Midbrain (tissue), 1 donor: ENCODE results near the gene DMRTB1.
"Not testable (repeated sequence)": the region's sequence is repeated elsewhere in the genome, so short reads cannot be mapped to it uniquely, and the experiment has no call there.

Source experiments
- DNase-seq: peaks from one replicate; lab custom pipeline; 2025; lab: John Stamatoyannopoulos, UW

DMRTB1 gene

DNA sequence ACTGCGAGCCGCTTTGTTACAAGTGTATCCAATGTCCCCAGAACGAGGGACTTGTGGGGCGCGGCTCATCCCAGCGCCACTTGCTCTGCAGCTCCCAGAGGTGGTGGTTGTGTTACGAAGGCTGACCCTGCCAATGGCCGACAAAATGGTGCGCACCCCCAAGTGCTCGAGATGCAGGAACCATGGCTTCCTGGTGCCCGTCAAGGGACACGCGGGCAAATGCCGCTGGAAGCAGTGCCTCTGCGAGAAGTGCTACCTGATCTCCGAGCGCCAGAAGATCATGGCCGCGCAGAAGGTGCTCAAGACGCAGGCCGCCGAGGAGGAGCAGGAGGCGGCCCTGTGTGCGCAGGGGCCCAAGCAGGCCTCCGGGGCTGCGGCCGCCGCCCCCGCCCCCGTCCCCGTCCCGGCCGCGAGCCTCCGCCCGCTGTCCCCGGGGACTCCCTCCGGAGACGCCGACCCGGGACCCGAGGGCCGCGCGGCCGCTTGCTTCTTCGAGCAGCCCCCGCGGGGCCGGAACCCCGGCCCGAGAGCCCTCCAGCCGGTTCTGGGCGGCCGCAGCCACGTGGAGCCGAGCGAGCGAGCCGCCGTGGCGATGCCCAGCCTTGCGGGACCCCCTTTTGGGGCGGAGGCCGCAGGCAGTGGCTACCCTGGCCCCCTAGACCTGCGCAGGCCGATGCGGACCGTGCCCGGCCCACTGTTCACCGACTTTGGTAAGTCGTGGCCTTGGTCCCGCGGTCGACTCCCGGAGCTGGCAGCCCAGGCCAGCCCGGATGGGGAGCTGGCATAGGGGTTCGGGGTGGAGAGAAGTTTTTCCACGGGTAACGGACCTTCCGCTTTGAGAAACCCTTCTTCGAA is at the start of gene DMRTB1:
Gene DMRTB1, plus strand, starts transcription at position 79 of the 855 bp plus-strand sequence. Its CDS starts 55 bp downstream, at position 134.
- no peak for DNase-seq

DNA sequence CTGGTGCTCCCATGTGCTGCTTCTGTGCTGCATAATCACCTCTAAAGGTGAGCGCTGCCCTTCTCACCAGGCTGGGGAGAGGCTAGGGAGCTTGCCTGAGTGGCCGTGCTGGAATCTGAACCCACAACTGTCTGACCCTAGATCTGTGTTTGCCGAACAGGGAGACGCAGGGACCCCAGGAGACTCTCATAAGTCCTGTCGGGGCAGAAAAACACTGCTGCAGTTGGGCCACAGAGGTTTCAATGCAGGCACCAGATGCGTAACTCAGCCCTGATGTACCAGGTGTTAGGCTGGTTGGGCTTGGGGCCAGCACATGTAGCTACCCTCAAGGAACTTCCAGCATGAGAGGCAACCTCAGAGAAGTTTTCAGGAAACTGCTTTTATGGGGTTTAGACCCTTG is 49.5 kb upstream of the DMRTB1 start:
- DNase-seq, result no peak

DNA sequence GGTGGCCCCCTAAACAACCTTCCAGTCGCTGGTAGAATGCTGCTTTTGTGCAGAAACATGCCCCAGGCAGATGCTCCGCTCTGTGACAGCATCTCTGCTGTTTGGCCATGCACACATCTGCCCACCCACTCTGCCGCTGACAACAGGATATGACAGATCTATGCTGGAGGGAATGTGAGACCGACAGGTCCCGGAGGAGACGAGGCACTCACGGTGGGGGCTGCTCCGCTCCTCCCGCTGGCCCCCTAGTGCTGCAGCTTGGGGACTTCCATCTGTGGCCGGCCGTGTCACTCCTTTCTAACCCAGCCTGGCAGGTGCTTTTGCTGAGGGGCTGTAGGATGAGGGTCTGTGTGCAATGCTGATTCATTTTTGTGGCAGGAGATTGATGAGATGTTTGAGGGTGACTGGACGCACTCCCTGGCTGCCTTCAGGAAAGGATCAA is 49.1 kb upstream of the DMRTB1 start:
- no peak for DNase-seq

DNA sequence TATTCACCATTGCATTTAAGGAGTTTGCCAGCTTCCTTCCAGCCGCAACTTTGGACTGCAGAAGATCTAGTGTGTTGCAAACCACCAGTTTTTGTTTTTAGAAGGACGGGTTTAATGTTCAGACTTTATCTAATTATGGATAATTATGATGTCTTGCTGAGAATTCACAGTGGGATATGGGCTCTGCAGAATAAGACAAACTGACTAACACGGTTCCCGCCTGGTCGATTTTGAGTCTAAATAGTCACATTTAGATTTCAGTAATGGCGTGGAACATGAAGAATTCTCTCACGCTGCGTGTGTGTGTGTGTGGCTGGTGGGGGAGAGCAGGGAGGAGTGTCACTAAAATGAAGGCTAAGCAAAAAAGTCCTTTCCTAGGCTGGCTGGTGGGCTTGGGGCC is 48.5 kb upstream of the DMRTB1 start:
- DNase-seq, result no peak

DNA sequence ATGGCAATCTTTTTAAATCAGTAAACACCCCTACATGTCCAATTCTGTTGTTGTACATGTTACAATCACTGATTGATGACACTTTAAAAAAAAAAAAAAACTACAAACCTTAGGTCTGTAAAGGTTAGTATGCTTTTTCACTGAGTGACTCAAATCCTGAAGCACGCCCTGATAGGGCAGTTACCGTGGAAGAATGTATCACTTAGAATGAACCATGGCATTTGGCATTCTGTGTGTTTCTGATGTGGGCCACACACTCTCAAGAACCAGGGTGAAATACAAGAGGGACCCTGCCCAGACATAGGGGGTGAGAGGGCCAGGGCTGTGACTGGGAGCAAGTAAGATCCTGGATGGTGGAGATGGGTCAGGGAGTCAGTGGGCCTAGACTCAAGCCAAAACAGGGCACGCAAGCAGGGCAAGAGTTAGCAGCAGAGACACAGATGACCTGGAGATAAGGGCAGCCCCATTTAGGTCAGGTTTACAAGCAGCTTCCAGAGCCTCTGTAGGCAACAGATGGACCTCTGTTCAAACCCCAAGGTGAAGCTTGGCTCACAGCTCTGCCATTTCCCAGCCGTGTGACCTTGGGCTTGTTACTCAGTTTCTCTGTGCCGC is 47.6 kb upstream of the DMRTB1 start:
- no peak for DNase-seq

DNA sequence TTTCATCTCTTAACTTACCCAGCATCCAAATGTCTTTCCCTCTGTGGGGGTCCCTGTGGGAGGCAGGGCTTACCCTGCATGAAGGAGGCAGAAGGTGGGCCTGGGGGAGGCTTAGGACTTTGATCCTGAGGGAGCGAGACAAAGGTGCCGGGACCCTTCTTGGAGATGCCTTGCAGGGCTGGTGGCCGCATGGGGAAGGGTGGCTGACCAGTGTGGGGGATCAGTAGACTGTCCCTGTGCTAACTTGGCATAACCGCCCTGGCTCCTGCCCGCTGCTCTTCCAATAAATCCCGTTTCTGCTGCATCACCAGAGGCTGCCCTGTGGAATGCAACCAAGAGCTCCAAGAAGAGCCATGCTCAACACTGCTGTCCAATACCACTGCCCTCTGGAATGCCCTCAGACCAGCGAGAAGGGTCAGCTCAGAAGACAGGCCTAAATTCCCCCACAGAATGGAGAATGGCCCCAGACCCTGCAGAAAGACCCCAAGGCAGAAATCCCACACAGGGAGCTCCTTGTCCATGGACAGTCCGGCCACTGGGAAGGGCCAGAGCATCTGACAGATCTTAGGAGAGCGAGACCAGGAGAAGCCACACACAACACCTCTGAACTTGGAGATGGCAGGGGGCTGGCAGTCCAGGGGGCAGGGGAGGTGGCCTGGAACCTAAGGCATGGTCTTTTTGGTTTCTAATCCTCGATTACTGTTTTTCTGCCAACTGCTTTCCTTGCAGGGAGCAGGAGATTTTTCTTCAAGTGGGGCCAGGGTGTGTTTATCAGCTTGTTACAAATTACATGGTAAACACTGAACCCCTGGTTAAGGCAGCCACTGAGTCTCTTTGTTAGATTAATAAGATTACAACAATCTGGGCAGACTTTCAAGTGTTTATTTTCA is 46.7 kb upstream of the DMRTB1 start:
- DNase-seq, result no peak

DNA sequence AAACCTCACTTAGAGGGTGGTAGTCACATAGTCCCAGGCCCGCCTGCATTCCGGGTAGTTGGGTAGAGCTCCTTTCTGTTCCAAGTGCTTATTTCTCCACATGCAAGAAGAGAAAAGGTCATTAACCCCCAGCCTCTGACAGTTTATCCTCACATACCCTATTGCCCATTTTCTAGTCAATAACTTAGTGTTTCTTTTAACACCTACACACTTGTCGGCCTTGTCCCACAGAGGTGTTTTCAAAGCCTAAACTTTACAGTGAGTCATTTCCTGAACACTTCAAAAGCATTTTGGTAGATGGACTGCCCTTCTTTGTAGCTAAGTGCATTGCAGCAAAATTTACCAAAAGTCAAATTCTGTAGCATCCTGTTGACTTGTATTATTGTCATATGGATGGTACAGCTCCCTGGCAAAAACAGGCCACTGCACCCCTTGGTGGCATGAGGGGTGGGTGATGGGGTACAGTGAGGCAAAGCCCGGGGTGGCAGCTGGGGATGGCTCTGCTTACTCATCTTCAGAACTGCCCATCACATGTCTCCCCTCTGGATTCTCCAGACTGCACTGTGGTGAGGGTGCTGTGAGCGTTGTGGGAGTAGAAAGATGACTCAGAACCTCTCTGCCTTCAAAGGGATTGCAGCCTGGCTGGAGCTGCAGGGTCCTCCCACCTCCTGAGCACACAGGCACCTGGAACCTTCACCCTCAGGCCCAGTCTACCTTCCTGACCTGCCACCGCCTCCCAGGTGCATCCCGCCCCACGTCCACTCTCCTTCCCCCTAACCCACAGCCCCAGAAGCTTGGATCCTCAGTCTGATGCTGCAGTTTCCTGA is 45.8 kb upstream of the DMRTB1 start:
- no peak for DNase-seq

DNA sequence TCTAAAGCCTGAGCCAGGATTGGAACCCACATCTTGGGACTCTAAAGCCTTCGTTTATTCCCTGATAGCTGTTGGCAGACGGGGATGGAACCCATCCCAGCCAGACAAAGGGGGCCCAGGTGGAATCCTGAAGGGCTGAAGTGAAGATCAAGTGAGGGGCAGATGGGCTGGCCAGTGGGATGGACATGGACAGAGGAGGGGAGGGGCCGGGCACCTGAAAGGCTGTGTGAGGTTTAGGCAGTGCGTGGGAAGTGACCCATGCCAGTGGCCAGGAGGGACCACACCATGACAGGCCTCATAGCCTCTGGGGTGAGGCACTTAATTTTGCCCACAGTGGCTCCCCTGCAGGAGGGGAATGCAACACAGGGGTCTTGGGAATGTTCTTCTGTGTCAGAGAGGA is 44.6 kb upstream of the DMRTB1 start:
- DNase-seq, result no peak

DNA sequence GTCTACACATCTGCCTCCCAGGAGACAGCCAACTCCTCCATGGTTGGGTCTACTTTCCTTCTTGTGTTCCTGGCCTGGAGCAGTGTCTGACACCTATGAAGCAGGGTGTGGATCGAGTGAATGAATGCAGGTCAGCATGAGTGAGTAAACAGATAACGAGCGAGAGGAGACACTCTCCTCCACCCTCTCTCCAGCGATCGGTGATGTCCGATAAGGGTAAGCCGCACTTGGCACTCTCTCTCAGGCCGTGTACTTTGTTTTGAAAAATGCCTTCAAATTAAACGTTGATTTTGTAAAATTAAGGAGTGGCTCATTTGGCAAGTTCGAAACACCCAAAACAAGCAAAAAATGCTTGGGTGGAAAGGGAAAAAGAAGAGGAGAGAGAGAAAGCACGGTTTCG is 43.8 kb upstream of the DMRTB1 start:
- DNase-seq, result no peak

DNA sequence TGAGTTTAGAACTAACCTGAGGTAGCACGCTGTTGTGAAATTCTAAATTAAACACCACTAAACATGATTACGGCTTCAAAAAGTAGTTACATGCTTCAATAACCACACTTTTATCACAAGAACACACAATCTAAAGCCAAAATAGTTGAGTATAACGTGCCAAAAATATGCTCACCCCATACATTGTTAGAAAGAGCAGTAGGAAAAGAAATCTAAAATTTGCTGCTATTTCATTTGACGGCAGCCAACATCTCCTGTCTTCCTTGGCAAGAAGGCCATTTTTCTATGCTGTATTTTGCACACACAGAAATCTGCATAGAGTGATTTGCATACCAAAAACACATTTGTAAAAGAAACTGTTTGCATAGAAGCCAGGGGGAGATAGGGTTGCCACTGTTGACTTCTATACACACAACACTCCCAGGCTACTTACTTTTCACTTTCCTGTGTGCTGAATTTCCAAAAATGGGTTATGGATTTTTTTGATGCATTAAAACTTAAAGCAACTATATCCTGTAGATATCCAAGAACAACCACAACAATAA is 42.9 kb upstream of the DMRTB1 start:
- DNase-seq, result no peak

DNA sequence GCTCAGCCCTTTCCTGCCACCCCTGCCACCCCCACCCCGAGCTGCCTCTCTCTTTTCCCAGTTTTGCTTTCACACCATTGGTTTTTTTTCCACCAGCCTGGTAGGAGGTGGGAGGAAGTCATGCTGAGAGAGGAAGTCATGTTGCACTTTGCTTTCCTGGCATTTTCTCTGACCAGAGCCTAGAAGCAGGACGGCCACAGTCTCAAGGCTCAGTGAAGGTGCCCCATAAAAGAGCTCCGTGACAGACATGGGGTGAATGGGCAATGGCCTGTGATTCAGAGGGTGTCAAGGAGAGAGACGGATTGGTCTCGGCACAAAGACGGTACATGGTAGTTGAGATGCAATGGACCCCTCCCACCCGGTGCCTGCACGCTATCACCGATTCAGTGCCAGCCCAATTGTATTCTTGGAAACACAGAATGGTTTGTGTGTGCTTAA is 42.1 kb upstream of the DMRTB1 start:
- DNase-seq, result no peak

DNA sequence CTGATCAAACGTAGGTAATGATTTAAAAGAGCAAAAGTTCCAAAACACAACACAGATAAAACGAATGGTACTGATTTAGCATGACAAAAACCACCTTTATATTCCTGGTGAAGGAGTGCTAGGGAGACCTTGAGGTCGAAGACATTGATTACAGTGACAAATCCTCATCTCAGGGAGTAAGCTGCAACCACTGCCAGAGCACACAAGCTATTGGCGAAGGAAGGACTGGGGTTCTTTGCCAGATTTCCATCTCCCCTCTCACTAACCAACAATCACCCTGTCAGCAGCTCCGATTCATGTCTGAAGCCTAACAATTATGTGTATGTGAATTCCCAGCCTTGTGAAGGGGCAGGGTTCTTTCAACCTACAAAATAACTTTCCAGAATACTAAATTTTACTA is 40.2 kb upstream of the DMRTB1 start:
- no peak for DNase-seq

DNA sequence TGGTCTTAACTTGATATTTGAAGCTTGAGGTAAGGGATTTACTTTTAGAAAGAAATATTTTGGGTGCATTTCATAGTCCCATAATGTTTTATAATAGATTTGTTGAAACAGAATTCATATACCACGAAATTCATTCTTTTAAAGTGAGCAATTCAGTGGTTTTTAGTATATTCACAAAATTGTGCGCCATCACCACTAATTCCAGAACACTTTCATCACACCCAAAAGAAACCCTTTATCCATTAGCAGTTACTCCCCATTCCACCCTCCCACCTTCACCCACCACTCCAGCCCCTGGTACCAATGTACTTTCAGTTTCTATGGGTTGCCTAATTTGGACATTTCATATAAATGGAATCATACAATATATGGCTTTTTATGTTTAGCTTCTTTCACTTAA is 38.9 kb upstream of the DMRTB1 start:
- no peak for DNase-seq

DNA sequence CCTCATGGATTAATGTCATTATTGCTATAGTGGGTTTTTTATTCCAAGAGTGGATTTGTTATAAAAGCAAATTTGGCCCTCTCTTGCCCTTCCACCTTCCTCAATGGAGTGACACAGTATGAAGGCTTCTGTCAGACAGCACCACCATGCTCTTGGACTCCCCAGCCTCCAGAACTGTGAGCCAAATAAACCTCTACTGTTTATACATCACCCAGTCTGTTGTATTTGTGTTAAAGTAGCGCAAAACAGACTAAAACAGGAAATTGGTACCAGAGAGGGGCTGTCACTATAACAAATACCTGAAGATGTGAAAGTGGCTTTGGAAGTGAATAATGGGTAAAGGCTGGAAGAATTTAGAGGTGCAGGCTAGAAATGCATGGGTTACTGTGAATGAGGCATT is 38.0 kb upstream of the DMRTB1 start:
- no peak for DNase-seq

DNA sequence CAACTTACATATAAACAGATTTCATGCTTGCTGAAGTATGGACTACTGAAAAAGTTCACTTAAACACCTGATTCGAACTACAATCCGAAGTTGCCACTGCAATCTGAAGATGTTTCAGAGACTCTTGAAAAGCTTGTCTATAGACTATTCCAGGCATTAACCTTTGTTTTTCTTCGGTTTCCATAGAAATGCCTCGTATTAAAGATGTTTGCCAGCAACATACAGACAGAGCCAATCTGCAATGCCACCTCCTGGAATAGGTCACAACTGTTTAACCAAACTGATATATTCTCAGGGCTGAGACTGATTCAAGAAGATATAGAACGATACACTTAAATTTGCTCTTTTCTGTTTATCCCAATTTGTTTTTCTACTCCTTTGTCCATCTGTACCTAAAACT is 28.9 kb upstream of the DMRTB1 start:
- DNase-seq, result no peak

DNA sequence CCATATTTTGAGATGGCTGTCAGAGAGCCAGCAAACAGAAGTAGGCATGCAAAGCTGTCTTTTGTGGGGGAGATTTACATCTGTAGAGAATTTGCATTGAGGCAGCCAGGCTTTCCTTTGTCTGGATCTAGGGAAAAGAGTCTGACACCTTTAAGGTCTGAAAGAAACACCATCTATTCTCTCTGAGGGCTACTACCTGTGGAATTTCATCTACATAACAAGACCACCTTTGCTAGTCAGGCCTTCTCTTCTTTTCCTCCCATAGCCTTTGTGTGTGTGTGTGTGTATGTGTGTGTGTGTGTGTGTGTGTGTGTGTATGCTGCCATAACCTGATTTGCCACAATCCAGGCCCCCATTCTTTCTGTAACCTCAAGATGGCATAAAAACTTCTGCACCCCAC is 28.4 kb upstream of the DMRTB1 start:
- DNase-seq, result no peak

DNA sequence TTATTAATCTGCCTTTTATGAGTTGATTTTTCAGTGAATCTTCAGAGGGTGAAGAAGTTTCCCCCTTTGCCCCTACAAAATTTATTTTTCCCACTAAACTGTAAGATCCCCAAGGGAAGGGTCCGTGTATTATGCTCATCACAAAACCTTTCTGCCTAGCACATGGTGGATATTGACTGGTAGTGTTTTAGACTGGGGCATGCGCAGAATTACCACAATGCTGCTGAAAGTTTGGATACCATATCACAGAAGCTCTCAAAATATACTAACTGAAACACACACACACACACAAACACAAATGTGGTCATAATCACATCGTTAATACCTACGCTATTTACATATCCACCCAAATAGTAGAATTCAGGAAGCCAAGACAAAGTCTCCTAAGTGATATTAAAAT is 28.0 kb upstream of the DMRTB1 start:
- no peak for DNase-seq

DNA sequence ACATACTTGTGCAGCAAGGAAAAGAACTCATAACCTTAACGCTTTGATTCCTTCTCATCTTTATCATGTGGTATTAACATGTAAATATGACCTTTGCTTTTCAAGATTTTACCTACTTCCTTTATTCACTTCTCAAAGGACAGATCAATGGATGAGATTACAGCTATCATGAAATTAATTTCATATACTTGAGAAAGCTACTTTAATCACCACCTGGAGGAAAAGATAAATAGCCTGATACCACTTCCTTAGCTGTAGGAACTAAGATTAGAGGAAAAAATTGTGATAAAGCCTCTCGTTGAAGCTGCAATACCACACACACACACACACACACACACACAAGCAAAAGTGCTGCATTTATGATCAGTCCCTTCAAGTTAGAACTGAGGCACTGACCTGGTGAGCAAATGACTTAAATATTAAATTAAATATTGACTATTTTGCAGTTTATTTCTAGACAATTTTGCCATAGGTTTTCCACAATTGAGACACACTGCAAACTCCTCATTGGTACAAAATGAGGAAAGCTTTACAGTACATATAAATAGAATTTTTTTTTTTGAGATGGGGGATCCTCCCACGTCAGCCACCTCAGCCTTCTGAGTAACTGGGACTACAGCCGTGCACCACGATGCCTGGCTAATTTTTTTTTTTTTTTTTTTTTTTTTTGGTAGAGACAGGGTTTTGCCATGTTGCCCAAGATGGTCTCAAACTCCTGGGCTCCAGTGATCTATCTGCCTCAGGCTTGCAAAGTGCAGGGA is 27.2 kb upstream of the DMRTB1 start:
- DNase-seq, result no peak

DNA sequence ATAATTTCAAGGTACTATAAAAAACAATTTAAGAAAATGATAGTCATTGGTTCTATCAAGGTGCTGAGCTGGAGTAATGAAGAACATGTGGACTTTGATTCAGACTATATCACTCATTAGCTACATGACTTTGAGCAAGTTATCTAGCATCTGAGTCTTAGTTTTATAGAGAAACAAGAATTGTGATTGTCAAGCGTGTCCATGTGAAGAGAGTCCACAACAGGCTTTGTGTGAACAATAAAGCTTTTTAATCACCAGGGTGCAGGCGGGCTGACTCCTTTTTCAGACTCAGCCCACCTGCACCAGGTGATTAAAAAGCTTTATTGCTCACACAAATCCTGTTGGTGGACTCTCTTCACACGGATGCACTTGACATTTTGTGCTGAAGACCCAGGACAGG is 26.6 kb upstream of the DMRTB1 start:
- no peak for DNase-seq

DNA sequence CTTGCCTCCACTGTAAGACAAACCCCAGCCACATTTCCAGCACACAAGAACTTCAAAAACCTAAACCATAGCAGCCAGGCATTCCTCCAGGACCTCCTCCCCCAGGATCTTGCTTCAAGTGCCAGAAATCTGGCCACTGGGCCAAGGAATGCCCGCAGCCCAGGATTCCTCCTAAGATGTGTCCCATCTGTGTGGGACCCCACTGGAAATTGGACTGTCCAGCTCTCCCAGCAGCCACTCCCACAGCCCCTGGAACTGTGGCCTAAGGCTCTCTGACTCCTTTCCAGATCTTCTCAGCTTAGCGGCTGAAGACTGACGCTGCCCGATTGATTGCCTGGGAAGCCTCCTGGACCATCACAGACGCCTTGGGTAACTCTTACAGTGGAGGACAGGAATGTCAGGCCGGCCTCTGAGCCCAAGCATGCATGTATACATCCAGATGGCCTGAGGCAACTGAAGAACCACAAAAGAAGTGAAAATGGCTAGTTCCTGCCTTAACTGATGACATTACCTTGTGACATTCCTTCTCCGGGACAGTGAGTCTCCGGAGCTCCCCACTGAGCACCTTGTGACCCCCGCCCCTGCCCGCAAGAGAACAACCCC is 24.7 kb upstream of the DMRTB1 start:
- not testable (repeated sequence) for DNase-seq
